GM21619 (cell line): ENCODE data around the gene CARS2.
"Not testable (repeated sequence)": the region's sequence is repeated elsewhere in the genome, so short reads cannot be mapped to it uniquely, and the experiment has no call there.

Source experiments
- ATAC-seq: cut with Tn5 transposase; IDR thresholded peaks from one replicate; pipeline ENCODE4 v1.9.1; 2021; ENCODE audit not compliant: unreplicated experiment

The CARS2 gene

DNA sequence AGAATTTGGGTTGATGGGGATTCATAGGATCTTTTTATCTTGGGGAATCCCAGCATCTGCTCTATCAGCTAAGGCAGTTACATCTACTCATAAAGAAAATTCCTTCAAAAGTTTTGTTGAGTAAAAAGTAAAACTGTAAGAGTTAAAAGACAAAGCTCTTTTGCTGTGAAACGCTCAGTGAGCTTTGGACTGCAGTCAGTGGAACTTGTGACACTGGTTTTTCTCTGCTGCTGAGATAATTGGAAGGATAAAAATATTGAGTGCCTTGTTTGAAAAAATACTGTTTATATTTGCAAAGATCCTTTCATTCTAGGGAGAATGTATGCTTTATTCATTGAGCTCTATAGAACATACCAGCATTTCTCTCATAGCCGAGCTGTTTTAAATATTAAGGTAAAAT, 85.3 kb downstream of the CARS2 start:
- ATAC-seq: no peak

DNA sequence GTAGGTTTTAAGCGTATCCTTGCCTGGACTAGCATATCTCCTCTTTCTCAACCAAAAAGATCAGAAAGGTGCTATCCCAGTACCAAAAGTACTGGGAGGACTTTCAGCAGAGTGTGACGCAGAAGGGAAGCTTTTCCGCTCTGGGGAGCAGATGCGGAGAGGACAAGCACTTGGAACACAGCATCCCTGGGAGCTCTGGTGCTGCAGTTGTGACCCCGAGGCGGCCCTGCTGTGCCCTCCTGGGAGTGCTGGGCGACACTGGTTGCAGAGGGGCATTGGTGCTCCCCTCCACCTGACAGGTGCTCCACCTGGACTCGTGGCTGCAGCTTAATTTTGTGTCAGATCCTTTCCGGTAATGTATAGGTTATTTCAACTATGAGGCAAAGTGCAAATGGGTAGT, 87.1 kb downstream of the CARS2 start:
- ATAC-seq: no peak

DNA sequence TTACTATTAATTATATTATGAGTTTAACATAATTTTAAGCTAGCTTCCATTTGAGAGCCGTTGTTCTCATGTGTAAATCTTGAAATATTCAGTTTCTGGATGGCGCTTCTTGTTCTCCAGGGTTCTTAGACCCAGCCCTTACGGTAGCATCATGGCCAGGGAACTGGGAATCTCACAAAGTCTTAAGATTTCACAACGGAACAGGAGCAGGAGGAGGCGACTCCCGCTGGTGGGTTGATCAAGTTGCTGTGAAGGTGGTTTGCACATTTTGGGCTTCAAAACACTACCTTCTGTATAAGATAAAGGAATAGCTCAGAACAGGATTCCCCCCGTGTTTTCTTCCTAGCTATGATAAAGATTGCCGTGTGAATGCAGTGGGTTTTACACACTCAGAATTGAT, 87.7 kb downstream of the CARS2 start:
- no peak for ATAC-seq

DNA sequence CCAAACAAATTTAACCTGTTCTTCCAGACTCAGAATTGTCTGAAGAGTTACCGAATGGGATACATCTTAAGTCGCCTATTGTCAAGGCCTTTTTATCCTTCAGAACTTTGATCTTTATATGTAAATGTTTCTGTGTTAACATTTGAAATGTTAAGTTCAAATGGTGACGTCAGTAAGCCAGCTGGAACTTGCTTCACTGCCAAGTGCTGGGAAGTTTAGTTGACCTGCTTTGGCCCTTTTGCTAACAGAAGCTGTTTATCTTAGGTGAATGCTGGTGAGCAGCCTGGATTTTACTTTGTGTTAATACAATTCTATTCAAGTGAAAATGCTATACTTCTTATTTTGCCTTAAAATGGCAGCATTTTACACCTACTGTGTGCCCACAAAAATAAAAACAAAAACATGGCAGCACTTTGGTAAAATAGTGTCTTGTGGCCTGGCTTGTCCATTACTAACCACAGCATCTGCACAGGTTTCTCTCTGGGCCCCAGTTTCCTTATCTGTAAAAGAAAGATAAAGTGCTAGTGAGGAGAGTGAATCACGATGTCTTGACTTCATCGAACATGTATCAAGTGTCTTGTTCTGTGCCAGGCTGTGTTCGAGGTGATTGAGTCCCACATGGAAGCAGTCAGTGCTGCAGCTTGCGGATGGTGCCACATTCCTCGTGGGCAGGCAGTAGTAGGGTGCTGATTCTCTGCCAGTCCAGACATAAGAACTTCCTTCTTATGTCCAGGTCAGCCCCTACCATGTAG, 88.4 kb downstream of the CARS2 start:
- ATAC-seq: no peak

DNA sequence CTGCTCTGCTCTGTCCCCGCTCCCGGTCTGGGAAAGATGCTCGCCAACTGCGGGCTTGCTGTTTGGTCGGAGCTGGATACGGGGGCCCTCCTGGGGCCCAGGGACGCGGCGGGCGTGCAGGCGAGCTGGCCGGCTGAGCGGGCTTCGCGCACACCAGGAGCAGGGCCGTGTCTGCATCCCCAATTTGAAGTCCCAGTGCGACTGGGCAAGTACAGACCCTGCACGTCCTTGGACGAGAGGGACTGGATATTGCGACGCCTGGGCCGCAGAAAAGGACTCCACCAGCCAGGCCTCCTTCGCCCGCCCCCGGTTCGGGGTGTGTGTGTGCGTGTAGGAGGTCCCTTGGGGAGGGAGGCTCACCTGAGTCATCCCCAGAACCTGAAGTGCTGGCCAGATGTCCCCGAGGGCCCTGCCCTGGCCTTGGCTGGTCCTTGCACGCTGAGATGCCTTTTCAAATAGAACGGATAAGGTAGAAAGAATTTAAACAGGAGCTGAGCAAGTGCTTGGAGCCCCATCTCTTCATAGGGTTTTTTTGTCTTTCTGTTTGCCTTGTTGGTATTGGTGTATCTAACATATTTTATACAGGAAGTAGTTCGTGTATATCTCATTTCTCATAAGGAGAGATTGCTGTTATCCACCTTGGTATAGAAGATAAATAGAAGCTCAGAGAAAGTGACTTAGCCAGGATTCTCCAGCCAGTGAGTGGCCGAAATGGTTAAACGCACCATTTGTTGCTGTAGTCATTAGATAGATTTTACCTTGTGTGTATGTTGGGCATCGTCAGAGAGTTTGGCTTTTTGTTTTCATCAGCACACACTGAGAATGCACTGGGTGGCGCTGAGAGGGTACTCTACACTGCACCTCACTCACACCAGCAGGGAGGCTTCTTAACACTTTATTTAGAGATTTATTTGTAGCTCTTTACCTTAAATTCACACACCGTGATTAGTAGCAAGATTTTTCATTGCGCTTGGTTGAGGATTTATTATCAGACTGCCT, 89.5 kb downstream of the CARS2 start:
- ATAC-seq: peak; percentile 53

DNA sequence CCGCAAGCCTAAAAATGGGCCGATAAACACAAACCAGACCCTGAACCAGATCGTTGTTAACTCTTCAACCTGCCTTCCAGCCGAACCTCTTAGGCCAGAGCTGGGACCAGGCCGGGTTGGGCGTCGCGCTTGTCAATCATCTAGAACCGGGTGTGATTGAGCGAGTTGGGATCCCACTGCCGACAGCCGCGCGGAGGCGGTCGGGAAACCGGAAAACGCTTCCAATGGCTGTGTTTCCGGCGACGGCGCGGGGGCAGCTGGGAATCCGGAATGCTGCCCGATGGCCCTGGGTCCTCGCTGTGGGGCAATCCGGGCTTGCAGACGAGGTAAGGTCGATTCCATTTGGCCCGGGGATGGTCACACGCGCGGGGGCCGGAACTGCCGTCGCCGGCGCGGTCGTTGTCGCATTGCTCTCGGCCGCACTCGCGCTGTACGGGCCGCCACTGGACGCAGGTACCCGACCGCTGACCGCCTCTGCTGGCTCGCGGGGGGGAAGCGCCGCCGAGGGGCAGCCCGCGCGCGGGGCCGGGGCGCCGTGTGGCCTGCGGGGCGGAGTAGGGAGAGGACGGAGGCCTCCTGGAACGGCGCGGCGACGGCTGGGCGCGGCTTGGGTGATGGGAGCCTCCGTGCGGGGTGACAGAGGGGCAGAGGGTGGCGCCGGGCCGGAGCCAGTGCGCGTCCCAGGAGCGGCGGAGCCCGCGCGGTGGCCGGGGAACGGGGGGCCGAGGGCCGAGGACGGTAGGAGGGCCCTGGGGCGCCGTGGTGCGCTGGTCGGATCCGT, 90.4 kb downstream of the CARS2 start, which contains the start of gene NAXD:
TSS of gene NAXD (plus strand) at position 224 of the 781 bp plus-strand sequence. CDS start at position 281, 57 bp downstream.
- ATAC-seq: peak; percentile 71

DNA sequence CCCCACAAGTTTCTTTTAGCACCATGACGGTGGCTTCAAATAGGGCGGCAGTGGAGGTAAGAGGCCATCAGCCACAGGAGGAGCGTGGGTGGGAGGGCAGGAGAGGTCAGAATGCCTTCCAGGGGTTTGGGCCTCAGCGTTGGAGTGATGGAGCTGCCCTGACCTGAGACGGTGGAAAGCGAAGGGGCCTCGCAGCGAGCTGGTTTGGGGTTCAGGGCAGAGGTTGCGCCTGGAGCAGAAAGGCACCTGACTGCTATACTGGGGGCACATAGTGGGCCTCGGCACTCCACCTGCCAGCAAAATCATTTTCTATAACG, 91.0 kb downstream of the CARS2 start:
- ATAC-seq: no peak

DNA sequence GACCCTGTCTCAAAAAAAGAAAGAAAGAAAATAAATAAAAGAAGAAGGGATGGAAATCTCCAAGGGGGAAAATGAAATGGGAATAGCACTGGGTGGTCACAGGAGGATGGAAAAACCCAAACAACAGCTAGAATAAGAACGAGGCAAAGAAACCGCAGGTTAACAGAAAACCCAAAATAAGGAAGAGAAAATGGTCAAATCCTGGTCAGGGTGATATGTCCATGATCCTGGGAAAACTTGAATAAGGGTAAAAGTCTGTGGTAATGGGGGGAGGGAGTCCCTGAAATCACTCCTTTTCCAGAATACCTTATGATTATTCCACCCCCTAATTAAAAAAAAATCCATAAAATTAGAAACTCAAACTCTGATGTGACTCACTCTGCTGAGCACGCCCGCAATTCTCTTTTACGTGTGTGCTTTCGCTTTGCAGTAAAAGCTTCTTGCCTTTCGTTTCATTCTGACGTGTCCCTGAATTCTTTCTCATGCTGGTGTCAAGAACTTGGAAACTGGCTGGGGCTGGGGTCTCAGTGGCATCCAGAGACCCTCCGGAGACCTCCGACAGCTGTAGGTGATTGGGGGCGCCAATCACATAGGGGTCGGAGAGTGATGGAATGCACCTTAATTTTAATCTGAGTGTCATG, 94.8 kb downstream of the CARS2 start:
- ATAC-seq: no peak

DNA sequence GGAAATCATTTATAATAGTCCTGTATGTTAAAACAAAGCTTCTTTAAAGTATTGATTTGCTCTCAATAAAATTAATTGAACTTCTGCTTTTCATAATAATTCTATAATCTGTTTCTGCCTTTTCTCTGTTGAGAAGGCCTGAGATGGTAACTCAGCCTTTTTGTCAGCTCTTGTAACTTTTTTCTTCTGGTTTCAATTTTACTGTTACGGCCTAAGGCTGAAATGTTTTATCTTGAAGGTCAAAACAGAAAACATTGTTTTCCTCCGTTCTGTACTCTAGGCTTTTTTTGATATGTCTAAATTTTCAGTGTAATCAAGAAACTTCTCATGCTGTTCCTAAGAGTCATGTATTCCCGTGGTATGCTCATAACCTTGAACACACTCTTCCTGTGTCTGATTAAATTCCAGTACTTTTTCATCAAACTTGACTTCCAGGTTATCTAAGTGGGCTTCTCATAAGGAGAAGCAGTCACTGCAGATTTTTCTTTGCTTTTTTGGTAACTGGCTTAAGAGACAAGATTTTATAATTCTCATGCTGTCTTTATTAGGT, 98.2 kb downstream of the CARS2 start:
- ATAC-seq: no peak

DNA sequence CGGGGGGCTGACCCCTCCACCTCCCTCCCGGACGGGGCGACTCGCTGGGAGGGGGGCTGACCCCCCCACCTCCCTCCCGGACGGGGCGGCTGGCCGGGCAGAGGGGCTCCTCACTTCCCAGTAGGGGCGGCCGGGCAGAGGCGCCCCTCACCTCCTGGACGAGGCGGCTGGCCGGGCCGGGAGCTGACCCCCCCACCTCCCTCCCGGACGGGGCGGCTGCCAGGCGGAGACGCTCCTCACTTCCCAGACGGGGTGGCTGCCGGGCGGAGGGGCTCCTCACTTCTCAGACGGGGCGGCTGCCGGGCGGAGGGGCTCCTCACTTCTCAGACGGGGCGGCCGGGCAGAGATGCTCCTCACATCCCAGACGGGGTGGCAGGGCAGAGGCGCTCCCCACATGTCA, 99.6 kb downstream of the CARS2 start:
- ATAC-seq: not testable (repeated sequence)

DNA sequence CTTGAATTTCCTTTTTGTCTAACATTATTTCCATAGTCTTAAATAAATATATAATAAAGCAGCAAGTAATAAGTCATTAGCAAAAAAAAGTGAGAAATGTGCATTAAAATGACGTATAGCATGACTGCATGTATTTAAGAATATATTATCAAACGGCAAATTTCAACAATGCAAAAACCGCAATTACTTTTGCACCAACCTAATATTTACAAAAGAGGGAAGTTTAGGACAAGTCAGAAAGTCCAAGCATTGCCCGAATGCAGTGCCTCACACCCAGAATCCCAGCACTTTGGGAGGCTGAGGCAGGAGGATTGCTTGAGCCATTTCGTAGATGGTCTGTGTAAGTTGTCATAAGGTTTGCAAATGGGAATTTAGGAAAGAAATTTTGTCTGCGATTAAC, 100.8 kb downstream of the CARS2 start:
- no peak for ATAC-seq

DNA sequence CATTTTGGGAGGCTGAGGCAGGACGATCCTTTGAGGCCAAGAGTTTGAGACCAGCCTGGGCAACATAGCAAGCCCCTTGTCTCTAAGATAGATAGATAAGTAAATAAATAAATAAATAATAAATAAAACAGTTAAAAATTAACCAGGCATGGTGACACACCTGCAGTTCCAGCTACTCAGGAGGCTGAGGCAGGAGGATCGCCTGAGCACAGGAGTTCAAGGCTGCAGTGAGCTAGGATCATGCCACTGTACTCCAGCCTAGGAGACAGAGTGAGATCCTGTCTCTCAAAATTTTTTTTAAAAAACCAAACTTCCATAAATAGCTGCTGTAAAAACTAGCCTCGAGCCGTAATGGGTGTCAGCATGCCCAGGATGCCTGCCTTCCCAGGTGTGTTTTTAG, 104.9 kb downstream of the CARS2 start:
- ATAC-seq: no peak

DNA sequence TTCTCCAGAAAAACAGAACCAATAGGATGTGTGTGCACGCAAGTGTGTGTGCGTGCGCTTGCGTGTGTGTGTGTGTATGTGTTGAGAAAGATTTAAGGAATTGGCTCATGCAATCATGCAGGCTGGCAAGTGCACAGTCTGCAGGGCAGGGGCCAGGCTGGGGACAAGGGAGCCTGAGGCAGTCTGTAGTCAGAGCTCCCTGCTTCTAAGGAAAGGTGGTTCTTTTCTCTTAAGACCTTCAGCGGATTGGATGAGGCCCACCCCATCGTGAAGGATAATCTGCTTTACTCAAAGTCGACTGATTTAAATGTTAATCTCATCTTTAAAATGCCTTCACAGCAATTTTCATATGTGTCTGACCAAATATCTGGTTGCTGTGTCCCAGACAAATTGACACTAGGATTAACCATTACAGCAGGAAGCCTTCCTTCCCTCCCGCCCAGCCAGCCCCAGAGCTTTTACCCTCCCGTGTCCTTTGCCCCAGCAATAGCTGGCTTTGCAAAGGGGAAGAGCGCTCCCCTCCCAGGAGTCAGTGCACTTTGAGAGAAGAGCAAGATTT, 105.6 kb downstream of the CARS2 start:
- no peak for ATAC-seq

DNA sequence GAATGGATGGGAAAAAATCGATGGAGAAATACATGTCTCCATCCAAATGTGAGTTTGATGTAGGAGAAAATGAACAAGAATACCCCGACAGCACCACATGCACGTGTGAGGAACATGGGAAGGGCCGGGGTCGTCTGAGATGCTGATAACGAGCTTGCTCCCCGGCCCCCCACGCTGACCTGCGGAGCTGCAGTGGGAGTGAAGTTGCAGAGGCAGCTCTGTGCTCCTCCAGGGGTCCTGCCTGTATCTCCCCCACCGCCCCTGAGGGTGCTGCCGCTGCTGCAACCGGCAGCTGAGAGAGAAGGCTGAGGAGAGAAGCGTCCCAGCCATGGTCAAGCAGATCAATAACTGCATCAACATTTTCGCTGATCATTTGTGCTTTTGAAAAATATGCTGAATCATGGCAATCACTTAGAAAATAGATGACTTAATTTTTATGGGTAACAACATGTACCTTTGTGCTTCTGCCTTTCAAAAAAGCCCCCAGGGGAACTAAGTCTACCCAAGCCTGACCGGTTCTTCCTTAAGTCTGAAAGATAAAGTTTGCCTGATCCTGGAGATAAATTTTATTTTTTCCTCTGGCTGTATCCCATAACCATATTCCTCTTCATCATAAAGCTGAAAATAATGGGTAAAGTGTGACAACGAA, 108.8 kb downstream of the CARS2 start:
- no peak for ATAC-seq

DNA sequence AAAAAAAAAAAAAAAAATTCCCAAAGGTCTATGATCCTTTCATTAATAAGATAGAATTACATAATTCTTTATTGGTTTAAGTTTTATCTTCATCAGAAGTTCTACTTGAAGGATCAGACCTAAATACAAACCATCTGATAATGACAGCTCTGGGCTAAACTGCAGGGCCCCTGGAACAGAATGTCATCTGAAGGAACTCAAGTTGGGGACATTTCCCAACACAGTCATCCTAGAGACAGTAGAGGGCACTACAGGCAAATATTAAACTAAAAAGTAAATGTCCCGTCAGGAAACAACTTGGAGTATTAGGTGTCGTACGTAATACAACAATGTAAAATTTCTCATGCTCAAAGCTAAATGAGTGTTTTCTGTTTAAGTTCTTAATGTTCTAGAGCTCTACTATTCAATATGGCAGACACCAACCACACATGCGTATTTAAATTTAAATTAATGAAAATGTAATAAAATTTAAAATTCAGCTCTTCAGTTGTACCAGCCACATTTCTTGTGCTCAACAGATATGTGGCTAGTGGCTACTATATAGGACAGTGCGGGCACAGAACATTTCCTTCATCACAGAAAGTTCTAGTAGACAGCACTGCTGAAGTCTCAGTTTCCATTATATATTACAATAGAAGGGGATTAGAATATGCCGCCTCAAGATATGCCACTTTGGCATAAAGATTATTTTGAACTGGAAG, 112.3 kb downstream of the CARS2 start:
- ATAC-seq: peak; percentile 79

DNA sequence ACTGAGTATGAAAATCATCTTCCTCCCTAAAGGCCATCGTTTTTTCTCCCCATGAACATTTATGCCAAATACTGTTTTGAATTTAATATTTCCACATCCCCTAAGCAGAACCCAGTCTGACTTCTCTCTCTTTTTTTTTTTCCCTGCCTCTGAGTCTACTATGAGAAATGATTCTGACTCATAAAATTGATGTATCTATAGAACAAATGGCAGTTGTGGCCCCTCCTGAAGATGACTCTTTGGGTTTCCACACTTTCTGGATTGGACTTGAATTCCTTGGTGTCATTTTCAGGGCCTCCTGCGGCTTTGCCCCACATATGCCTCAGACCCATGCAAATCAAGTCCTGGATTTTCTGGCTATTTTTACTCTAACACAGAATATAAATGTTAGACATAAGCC, 113.3 kb downstream of the CARS2 start:
- no peak for ATAC-seq
